ENCODE data around the gene AHR.

GRCh38 chr7:17325364-17325763 lies 26.9 kb downstream of the AHR start:
- no peak for TF ChIP-seq CTCF (IDR thresholded peaks at IDR 0.05; ENCODE audit: poor library complexity, severe bottlenecking)
- no peak for TF ChIP-seq EZH2 (IDR thresholded peaks at IDR 0.05; ENCODE audit: borderline replicate concordance, insufficient read depth, low read length, poor library complexity, severe bottlenecking)
- no peak for TF ChIP-seq POLR2AphosphoS5 (IDR thresholded peaks at IDR 0.05)
- TF ChIP-seq MXI1 (conservative IDR thresholded peaks at IDR 0.05; ENCODE audit: poor library complexity, severe bottlenecking) = no peak
- TF ChIP-seq RAD21 (conservative IDR thresholded peaks at IDR 0.05) = no peak
- TF ChIP-seq TAF1 (IDR thresholded peaks at IDR 0.05; ENCODE audit: low read depth) = no peak

Measured in neural cell (in vitro differentiated cells).